ENCODE results near the gene FBXL13.

The FBXL13 gene

DNA sequence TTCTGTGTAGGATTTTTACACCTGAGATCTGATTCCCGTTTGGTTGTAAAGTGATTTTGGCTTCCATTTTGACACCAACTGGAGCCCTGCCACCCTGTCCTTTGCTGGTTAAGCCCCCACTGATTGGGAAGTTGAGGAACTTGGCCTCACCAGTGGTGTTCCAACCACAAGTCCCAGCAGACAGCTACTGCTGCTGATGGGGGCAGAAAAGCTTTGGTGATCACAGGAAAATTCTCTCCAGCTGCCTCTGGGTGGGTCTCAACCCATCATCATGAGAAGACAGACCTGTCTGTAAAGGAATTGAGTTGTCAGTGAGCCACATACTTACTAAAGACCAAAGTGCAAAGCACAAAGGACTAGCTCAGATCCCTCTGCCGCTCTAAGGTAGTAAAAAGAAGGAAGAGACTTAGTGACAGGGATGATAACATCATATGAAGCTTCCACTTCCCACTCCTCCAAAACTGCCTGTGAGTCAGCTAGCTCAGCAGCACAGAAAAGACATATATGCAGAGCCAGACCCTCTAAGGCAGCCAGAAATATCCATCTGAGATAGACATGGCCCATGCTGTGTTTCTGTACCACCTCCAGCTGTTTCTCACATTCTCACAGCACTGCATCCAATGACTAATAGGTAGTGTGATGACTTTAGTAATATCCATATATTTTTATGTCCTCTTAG is 184.2 kb downstream of the FBXL13 start:
- peak; percentile 57 for DNase-seq

DNA sequence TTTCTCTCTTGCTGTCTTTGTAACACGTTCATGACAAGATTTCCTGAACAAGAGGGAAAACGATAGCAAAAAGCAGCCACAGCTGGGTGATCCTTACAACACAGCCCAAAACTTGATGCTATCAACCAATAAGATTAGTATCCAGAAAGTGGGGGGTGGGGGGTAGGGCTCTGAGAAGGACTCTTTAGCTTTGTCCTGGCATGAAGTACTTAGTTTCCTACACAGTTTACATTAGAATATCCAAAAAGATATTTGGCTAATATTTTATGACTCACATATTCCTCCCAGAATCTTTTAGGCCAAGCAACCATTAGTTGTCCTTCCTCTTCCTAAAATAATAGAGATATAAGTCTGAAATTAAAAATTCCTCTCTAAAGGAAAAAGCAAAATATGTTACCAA is 184.7 kb downstream of the FBXL13 start:
- DNase-seq, result no peak

DNA sequence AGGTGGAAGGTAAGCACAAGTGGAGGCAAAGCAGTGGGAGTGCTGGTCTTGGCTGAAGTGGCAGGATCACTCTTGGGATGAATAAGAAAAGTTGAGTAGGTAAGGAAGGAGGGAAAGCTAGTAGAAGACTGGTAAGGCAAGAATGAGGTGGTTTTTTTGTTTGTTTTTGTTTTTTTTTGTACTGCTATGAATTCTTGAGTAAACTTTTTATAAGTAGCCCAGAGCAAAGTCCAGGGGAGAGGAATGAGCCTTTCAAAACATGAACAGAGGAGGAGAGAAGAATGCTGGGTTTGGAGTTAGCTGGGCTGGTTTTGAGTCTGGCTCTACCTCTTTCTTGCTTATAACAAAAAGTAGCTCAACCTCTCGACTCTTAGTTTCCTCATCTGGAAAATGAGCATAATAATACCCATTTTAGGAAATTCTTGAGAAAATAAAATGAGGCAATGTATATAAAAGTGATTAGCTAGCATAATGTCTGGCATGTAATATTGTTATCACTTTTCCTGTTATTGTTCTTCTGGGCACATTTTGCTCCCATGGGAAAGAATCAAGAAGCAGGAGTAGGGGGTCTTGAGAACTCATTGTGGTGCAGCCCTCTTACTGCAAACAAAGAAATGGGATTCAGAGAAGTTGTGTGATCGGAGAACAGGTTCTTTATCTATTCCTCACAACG is 185.9 kb downstream of the FBXL13 start:
- no peak for DNase-seq

DNA sequence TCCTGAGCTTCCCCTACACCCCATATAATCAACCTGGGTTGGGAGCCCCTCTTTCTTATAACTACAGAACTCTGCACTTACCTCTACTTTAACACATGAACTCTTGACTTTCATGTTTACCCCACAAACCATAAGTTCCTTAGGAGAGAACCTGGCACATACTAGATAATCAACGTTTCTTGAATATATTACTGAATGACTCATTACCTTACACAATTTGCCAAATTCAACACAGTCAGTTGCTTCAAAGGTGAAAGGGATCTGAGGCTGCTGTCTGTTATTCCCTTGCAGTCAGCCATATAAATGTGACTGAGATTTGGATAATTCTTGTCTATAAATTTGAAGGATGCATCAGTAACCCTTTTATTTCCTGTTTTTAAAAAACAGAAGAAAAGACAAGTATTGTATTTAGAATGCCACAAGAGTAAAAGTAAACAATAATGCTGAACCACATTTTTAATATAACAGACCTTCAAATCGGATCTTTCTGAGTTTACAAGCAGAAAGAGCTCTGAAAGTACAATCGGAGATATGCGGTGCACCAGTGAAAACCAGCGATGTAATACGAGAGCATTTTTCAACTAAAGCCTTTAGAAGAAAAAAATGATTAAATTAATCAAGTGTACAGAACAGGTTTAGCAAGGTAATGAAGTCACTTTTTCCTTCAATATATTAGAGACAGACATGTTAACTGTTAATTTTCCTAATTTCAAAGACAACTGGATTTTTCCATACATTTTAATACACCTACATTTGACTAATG is 191.3 kb downstream of the FBXL13 start:
- DNase-seq, result no peak

DNA sequence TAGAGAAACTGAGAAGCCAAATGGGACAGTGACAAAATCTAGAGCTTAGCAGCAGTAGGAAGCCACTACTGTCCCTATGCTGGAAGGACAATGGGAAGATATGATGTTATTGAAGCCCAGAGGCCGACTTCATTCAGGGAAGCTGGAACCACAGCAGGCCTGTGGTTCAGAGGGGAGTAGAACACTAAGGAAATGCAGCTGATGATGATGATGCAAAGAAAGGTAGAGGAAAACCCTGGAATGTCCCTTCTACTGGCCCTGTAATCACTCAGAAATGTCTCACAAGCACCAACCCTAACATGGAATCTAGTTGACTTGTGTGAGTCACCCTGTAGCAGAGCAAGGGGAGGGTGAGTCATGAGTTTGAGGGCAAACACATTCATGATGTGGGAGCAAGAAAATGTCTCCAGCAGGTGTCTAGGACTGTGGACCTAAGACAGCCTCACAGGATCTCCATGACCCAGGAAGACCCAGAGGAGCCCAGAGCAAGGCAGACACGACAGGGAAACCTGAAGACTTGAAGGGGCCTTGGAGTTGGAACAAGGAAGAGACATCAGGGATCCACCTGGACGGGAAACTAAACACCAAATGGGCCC is 198.8 kb downstream of the FBXL13 start:
- DNase-seq, result peak; percentile 95

DNA sequence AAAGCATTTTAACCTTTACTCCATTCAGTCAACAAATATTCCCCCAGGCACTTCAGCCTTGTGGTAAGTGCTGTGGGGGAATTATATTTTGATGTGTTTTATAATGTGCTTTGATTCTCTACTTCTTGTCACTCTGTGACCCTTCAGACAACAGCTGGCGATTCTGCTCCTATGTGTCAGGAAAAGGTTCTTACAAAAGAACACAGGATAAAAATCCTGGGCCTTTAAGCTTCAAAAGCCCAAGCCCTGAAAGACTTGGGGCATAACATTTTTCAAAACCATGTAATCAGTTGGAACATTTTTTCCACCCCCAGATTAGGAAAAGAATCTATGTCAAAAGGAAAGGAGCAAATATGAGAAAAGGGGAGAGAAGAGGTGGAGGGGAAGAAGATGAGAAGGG is 199.6 kb downstream of the FBXL13 start:
- DNase-seq, result no peak

DNA sequence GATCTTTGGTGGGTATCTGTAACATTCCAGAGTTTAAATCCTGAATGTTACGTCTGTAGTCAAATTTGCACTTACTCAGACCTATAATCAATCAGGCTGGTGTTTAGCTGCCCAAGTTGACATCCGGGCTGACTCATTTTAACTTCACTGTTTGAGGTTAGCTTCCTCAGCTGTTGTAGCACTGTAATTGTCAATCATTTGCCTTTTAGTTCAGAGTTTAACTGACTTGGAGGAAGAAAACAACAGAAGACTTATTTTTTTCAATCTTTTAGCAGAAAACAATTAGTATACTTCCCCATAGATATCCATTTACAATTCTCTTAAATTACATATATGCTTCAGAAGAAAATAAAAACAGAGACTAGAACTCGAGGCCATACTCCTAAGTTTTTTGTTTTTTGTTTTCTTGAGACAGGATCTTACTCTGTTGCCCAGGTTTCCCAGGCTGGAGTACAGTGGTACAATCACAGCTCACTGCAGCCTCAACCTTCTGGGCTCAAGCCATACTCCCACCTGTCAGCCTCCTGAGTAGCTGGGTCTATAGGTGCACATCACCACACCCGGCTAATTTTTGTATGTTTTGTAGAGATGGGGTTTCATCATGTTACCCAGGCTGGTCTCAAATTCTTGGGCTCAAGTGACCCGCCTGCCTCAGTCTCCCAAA is 200.3 kb downstream of the FBXL13 start:
- DNase-seq, result peak; percentile 71

DNA sequence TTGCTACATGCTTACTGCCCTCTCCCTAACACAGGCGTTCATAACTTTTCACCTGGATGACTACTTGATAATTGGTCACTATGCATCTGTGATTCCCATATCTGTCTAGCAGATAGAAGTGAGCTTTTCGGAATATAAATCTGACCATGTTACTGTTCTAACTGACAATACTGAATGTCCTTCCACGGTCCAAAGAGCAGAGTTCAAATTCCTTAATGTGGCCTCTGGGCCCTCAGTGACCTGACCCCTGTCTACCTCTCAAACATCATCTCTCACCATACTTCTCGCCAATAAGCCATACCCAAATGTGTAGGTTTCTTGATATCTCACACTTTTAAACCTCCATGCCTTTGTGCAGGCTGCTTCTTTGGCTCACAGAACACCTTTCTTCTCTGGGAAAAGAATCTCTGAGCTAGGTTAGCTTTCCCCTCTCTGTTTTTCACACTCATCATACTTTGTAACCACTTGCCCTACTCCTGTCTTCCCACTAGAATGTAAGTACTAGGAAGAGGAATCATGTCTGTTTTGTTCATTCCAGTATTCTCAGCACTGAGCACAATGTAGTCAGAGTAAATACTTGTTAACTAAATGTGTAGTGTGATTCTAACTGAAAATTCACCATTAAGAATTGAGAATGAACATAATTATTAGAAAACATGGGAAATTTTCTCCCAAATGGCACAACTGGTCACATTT is 201.0 kb downstream of the FBXL13 start:
- no peak for DNase-seq

DNA sequence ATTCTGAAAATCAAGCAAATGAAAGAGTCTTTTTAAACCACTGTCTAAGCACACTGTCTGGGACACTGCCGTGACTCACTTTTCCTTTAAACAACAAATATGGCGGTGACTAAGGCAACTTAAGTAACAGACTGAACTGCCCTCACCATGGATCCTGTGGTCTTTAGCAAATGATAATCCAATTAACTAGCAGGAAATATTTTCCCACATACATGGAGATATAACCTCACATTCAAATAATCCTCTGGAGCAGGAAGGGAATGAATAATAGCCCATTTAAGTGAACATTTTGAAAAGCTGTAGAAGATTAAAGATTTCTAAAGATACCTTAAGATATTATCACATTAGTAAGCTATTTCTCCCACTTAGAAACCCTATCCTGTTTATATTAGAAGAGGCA is 202.1 kb downstream of the FBXL13 start:
- no peak for DNase-seq

DNA sequence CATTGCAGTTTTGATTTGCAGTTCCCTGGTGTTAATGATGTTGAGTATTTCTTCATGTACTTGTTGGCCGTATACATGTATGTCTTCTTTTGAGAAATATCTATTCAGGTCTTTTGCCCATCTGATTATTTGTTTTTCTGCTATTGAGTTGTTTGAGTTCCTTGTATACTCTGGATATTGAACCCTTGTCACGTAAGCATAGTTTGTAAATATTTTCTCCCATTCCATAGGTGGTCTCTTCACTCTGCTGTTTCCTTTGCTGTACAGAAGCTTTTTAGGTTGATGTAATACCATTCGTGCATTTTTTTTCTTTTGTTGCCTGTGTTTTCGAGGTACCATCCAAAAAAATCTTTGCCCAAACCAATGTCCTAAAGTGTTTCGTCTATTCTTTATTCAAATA is 205.4 kb downstream of the FBXL13 start:
- no peak for DNase-seq

DNA sequence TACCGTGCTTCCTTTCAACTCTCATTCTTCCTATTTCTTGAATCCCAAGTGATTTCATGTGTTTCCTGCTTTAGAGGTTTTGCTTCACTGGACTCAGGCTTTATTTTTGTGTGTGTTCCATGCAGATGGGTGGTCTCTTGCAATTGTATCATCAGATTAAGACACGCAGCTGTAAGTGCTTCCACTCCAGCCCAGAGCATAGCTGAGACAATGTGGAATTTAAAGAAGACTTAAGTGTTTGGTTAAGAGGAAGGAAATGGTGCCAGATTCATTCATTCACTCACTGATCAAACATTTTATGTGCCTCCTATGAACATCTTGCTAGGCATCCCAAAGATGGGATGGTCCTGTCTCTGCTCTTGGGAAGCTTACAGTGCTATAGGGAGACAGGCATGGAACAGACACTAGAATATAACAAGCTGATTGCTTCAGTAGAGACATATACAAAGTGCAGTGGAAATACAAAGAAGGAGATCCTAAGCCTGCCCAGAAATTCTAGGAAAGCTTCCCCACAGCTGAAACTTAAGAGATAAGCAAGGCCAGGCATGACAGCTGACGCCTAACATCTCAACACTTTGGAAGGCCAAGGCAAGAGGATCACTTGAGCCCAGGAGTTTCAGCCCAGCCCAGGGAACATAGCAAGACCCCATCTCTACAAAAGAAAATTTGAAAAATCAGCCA is 207.9 kb downstream of the FBXL13 start:
- no peak for DNase-seq

DNA sequence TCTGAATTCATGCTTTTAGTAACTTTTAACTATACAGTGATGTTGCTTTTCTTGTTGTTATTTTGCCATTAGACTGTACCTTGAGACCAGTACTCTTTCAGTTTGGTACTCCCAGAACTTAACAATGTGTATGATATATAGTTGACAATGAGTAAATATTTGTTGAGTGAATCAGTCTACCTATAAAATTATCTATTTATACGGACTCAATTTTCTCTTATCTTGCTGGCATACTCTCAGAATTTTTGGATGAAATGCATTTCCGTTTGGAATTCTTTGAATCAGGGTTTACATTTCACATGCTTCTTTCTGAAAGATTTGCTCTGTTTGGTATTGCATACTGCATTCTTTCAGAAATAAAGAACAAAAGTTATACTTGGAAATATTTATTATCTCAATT is 209.6 kb downstream of the FBXL13 start:
- DNase-seq, result no peak

DNA sequence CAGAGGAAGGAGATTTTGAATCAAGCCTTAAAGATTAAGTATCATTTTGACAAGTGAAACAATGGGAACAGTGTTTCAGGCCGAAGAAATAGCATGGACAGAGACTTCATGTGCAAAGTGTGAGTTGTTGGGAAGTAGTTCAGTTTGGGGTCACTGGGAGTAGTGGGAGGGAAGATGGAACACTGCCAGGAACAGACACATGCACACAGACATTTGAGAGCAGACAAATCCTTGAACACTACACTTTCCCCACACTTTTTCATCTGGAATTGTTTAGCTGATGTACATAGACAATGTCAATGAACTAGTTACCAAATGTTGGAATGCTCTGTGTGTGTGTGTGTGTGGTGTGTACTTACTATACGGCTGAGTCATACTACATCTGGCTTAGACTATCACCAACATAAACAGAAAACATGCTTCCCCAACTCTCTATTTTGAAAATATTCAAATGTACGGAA is 214.2 kb downstream of the FBXL13 start:
- DNase-seq, result no peak

DNA sequence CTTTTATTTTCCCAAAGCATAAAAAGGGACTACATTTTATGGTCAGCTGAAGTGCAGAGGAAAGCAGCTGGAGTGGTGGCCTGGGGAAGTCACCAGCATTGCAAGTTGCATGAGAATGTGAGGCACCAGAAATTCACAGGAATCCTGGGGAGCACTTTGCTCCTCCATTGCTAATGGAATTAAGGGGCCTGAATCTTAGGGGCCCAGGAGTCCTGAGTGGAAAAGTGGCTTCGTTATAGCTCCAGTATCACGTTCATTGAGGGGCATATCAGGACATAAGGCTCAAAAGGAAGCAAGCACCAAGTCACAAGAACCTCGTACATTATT is 214.8 kb downstream of the FBXL13 start:
- no peak for DNase-seq

DNA sequence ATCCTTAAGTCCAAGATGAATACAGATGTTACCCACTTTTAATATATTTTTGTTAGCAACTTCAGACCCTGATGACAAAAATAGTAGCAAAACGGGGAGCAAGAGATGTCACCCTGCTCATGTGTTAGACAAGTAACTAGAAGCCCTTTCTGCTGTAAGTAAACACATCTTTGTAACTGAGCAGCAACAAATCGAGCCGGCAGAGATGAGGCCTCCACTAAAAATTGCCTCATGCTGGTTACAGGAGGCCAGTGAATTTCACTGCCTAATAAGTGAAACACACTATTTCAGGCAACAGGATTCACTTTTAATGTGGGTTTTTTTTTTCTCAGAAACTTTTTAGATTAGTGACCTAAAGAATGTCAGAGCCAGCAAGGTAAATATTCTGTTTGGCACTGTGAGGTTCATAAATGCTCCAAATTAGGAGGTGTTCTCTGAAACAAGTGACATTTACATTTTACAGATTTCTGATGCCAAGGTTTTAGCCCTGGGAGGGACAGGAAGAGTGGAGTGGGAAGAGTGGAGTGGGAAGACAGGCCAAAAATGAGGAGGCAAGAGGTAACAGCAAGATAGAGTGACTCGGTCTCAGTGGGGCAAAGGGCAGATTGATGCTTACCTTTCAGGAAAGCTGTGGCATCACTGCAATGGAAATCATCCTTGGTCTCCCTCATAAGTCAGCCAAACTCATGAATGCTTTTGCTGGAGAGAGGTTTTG is 215.4 kb downstream of the FBXL13 start:
- no peak for DNase-seq

DNA sequence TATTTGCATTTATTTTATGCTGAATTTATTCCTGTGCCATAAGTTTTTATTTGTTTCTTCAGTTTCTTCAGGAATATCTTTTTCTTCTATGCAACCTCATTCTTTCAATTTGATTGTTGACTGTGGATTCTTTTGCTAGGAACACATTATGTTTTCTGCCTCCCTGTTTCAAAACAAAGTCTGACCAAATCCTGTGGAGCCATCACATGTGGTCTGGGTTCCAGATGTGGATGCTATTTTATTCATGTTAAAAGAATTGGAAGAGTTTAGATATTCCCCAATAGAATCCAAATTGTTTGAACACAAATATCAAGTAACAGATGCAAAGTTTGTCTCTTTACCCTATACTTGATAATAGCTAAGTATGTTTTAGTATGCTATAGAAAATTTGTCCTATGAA is 218.6 kb downstream of the FBXL13 start:
- no peak for DNase-seq

DNA sequence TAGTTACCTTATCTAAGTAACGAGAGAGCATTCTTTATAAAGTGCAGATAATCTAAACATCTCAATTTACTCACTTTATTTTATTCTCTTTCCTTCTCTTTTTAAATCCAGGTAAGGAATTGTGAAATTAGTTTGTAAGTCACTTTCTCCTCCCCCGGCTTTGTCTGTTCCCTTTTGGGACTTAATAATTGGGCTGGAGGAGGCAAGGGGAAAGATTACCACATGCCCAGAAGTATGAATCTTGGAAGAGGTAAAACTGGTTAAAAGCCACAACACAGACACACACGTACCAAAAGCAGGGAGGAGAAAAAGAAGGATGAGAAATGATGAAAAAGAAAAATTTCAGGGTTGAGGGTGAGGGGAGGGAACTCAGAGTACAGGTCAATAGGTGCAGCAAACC is 225.1 kb downstream of the FBXL13 start:
- no peak for DNase-seq

DNA sequence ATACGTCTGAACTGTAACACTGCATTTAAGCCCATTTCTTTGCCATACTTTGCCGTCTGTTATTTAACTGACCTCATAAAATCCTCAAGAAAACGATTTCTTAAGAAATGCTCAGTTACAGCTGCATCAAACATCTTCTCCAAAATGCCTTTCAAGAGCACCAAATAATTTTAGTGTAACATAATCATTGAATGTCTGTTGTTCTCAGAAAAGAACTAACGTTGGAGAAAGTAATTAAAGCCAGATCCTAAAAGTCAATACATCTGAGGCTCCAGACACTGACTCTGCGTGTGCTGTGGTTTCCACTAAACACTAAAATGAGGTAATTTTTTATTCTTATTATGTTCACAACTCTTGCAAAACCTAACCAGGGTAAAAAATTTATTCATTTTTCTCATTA is 225.5 kb downstream of the FBXL13 start:
- DNase-seq, result no peak

DNA sequence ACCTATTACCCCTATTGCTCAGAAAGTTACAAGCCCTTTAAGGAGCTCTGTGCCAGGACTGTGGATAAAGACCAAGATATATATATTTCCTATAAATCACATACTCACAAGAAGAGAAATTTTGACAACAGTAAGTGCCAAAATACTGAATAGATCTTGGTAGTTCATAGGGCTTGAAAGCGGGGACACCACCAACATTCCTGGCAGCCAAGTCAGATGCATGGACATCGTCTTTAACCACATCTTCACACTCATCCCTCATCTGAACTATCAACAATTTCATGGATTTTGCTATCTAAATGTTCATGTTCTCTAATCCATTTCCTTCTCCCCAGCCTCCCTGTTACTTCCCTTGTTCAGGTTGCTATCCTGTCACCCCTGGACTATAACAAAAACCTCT is 229.2 kb downstream of the FBXL13 start:
- no peak for DNase-seq

DNA sequence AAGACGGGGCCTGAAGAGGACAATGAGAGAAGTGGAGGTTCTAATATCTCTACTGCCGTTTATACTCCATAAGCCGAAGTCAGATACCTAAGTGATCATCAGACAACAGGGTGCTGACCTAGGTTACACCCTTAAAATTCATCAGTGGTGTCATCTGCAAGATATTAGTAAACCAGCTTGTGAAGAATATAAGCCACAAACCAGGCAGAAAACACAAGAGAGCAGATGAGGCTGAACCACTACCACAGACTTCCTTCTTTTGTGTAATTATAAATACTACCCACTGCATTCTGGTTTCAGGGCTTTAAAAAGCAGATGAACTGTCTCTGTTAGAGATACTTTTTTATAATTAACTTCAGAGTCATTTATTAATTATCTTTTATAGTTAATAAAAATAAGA is 230.7 kb downstream of the FBXL13 start:
- DNase-seq, result no peak

DNA sequence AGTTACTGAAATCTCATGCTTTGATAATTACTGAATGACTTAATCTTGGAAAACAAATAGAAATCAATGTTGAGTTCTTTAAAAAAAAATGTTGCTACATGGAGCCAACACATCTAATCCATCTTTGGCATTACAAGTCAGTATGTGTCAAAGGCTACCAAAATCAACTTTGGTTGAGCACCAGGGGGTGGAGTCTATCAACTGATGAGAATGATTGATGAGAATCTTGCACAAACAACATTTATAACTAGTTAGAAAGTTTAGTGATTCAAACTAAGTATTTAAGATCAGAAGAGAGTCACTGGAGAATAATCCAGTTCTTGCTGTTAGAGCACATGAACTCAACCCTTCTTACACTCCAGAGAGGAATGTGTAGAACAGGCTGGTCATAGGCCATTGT is 232.3 kb downstream of the FBXL13 start:
- DNase-seq, result no peak

Data from islet precursor cell (in vitro differentiated cells).